Natural killer cell (primary cell): ENCODE measurements around the gene ZNF415. TPM values are rescaled to one million over a fixed set of nuclear protein-coding genes. Genes with fewer than 3 reads are reported as not detected.
"Not testable (repeated sequence)": the region's sequence is repeated elsewhere in the genome, so short reads cannot be mapped to it uniquely, and the experiment has no call there.

Experiments used
- ATAC-seq, 3 donors: fragments of 150-1000 bp in 2 of 3; fragments of 200-7000 bp in 1 of 3; cut with Tn5 transposase; 1 replicate in 1 of 3; 2 replicates in 2 of 3; pipeline ENCODE4 v1.10.0; 2021; ENCODE audit warnings: mild to moderate bottlenecking in 2 of 3, moderate library complexity in 2 of 3
- DNase-seq, 2 donors: peaks; one replicate each; pipeline versions ENCODE4 v3.0.0 to v3.0.0-alpha.2; 2013 to 2021; ENCODE audit warnings: mixed read lengths in 1 of 2
- H3K27ac ChIP-seq: one replicate; pipeline ENCODE4 v1.5.1; 2013; ENCODE audit warnings: mild to moderate bottlenecking, low read length
- H3K27me3 ChIP-seq: one replicate; pipeline ENCODE4 v1.6.1; 2013; ENCODE audit warnings: low read length; ENCODE audit not compliant: control insufficient read depth, insufficient read depth
- H3K36me3 ChIP-seq: one replicate; pipeline ENCODE4 v1.6.1; 2013; ENCODE audit warnings: low read length; ENCODE audit not compliant: control insufficient read depth, insufficient read depth
- H3K4me1 ChIP-seq: one replicate; pipeline ENCODE4 v1.6.1; 2013; ENCODE audit warnings: low read length; ENCODE audit not compliant: control insufficient read depth, insufficient read depth
- H3K4me3 ChIP-seq: one replicate; pipeline ENCODE4 v1.5.1; 2013; ENCODE audit warnings: low read length
- H3K9me3 ChIP-seq: one replicate; pipeline ENCODE4 v1.6.1; 2013; ENCODE audit warnings: low read length; ENCODE audit not compliant: control insufficient read depth, insufficient read depth
- H3K27ac Mint-ChIP-seq, 2 donors: one replicate each; pipeline ENCODE4 v1.8.0; 2022; ENCODE audit warnings: mild to moderate bottlenecking in 2 of 2, mixed read lengths in 2 of 2, moderate library complexity in 1 of 2
- H3K27me3 Mint-ChIP-seq, 2 donors: one replicate each; pipeline ENCODE4 v1.8.0; 2022; ENCODE audit warnings: low read depth in 2 of 2, mixed read lengths in 2 of 2
- H3K36me3 Mint-ChIP-seq: one replicate; pipeline ENCODE4 v1.8.0; 2022; ENCODE audit warnings: mixed read lengths
- H3K4me1 Mint-ChIP-seq, 2 donors: one replicate each; pipeline ENCODE4 v1.8.0; 2022; ENCODE audit warnings: mixed read lengths in 2 of 2
- H3K4me3 Mint-ChIP-seq: one replicate; pipeline ENCODE4 v1.8.0; 2022; ENCODE audit warnings: mild to moderate bottlenecking, moderate library complexity, mixed read lengths
- H3K9me3 Mint-ChIP-seq, 2 donors: one replicate each; pipeline ENCODE4 v1.8.0; 2022; ENCODE audit warnings: mixed read lengths in 2 of 2
- CTCF ChIP-seq: fragments of 200-600 bp; IDR thresholded peaks from one replicate; pipeline ENCODE4 v1.8.0; 2022; ENCODE audit warnings: antibody characterized with exemption
- WGBS: methylation state at CpG from one replicate; pipeline ENCODE4 v1.1.7; 2013; ENCODE audit warnings: missing lambda C conversion rate; ENCODE audit not compliant: insufficient coverage; 5-methylcytosine and 5-hydroxymethylcytosine counted together
- intact Hi-C: fragments of 100-400 bp; cut with micrococcal nuclease; formaldehyde crosslinking; loops from one replicate; pipeline ENCODE4 v1.14.2; 2022
- total RNA-seq, 4 donors: library from RNA; stranded (reverse); fragments of 120-200 nt in 1 of 4; gene quantifications; one replicate each; pipeline versions ENCODE4 v1.2.3 to v1.2.4, GENCODE V29; 2013 to 2022

The ZNF415 gene
- total RNA-seq, 3 donors from 2014 or later (not counting 1 experiment from before 2014, with no cell fraction given), result 1.3 to 3.1 (median 1.7) TPM

GRCh38 chr19:53096579-53096978 is 36.1 kb downstream of the ZNF415 start:
- H3K4me3 ChIP-seq, H3K4me3 Mint-ChIP-seq, ATAC-seq, H3K27ac Mint-ChIP-seq, H3K9me3 Mint-ChIP-seq, DNase-seq, H3K27me3 ChIP-seq, H3K27me3 Mint-ChIP-seq, H3K36me3 Mint-ChIP-seq, H3K4me1 ChIP-seq, H3K27ac ChIP-seq, intact Hi-C loops, H3K9me3 ChIP-seq: not testable (repeated sequence)
- WGBS, result no CpG with 5 or more reads among the region's 6 CpGs
- H3K36me3 ChIP-seq, result peaks cover 10% of the 10 kb centered on the region
- H3K4me1 Mint-ChIP-seq, result peaks cover 33 to 44% of the 10 kb centered on the region in 2 donors

GRCh38 chr19:53094754-53095575 is 37.7 kb downstream of the ZNF415 start:
- ATAC-seq, result no peak
- H3K4me3 Mint-ChIP-seq, result no peak overlapping the region

GRCh38 chr19:53092723-53093122 is 40.0 kb downstream of the ZNF415 start:
- Mint-ChIP-seq H3K36me3 (no peaks in the 10 kb centered on the region), H3K9me3 (no peaks in the 10 kb centered on the region), H3K27me3 (no peaks in the 10 kb centered on the region), H3K4me1 (peaks cover 12 to 35% of the 10 kb centered on the region in 2 donors), H3K4me3 (no peak overlapping the region), H3K27ac (peak overlapping the region in 1 of 2 donors; percentile 21)
- Histone ChIP-seq H3K4me3 (no peak overlapping the region), H3K4me1 (no peaks in the 10 kb centered on the region), H3K36me3 (peaks cover 31% of the 10 kb centered on the region), H3K9me3 (no peaks in the 10 kb centered on the region), H3K27ac (no peak overlapping the region), H3K27me3 (no peaks in the 10 kb centered on the region)
- WGBS, result 69% methylated on average over 1 of the region's 1 CpG
- DNase-seq (no peak), ATAC-seq (no peak)
- intact Hi-C loops, result no loop called here
- no peak for TF ChIP-seq CTCF

More at GRCh38 chr19:53094754-53095575, 37.7 kb downstream of the ZNF415 start:
- H3K4me3 ChIP-seq, result no peak overlapping the region
- no peaks in the 10 kb centered on the region for H3K9me3 ChIP-seq
- H3K27ac ChIP-seq, result no peak overlapping the region
- no peak for TF ChIP-seq CTCF
- no peak for DNase-seq
- H3K27me3 ChIP-seq, result no peaks in the 10 kb centered on the region
- Mint-ChIP-seq H3K27ac (peak overlapping the region in 1 of 2 donors; percentile 61), H3K9me3 (no peaks in the 10 kb centered on the region), H3K4me1 (peaks cover 29 to 45% of the 10 kb centered on the region in 2 donors), H3K36me3 (no peaks in the 10 kb centered on the region), H3K27me3 (no peaks in the 10 kb centered on the region)
- H3K36me3 ChIP-seq, result peaks cover 26% of the 10 kb centered on the region
- no peaks in the 10 kb centered on the region for H3K4me1 ChIP-seq
- 96% methylated on average over 26 of the region's 29 CpGs for WGBS
- intact Hi-C loops, result no loop called here

GRCh38 chr19:53091413-53092254 is 41.1 kb downstream of the ZNF415 start:
- Histone ChIP-seq H3K27me3 (no peaks in the 10 kb centered on the region), H3K9me3 (no peaks in the 10 kb centered on the region), H3K27ac (no peak overlapping the region), H3K4me3 (no peak overlapping the region), H3K4me1 (no peaks in the 10 kb centered on the region), H3K36me3 (peaks cover 35% of the 10 kb centered on the region)
- intact Hi-C loops, result no loop called here
- Mint-ChIP-seq H3K4me3 (no peak overlapping the region), H3K9me3 (no peaks in the 10 kb centered on the region), H3K4me1 (peaks cover 5 to 34% of the 10 kb centered on the region in 2 donors), H3K36me3 (no peaks in the 10 kb centered on the region), H3K27me3 (no peaks in the 10 kb centered on the region), H3K27ac (no peak overlapping the region)
- ATAC-seq (no peak), DNase-seq (no peak)
- no peak for TF ChIP-seq CTCF
- WGBS, result 94% methylated on average over 13 of the region's 19 CpGs
